NCI-H1436 treated with DMSO at 0.1 percent for 48 hours (cell line): ENCODE data around the gene CAPN14.

ENCODE experiments used
- DNase-seq: peaks from one replicate; lab custom pipeline; 2025; lab: John Stamatoyannopoulos, UW

The CAPN14 gene

GRCh38 chr2:31141443-31142085, 75.8 kb downstream of the CAPN14 start:
- no peak for DNase-seq

GRCh38 chr2:31140151-31140550, 77.2 kb downstream of the CAPN14 start:
- DNase-seq, result no peak

- no peak for DNase-seq
Measured at GRCh38 chr2:31139671-31140070, 77.6 kb downstream of the CAPN14 start.

GRCh38 chr2:31138037-31138962, 79.0 kb downstream of the CAPN14 start, which contains the start of gene GALNT14:
GALNT14 (minus strand) TSS chr2:31138440; CDS start chr2:31138086, 354 bp downstream.
- no peak for DNase-seq

- no peak for DNase-seq
Measured at GRCh38 chr2:31137211-31138036, 79.9 kb downstream of the CAPN14 start.

- no peak for DNase-seq
Measured at GRCh38 chr2:31136732-31137131, 80.6 kb downstream of the CAPN14 start.

GRCh38 chr2:31136000-31136399, 81.3 kb downstream of the CAPN14 start:
- DNase-seq, result no peak

- no peak for DNase-seq
Measured at GRCh38 chr2:31134480-31134879, 82.8 kb downstream of the CAPN14 start.

- DNase-seq, result no peak
Measured at GRCh38 chr2:31132786-31133185, 84.5 kb downstream of the CAPN14 start.

GRCh38 chr2:31131871-31132270, 85.4 kb downstream of the CAPN14 start:
- no peak for DNase-seq

GRCh38 chr2:31129375-31130171, 87.7 kb downstream of the CAPN14 start:
- DNase-seq, result no peak

- no peak for DNase-seq
Measured at GRCh38 chr2:31127931-31128330, 89.4 kb downstream of the CAPN14 start.

- no peak for DNase-seq
Measured at GRCh38 chr2:31125918-31126695, 91.2 kb downstream of the CAPN14 start.

- no peak for DNase-seq
Measured at GRCh38 chr2:31124904-31125303, 92.4 kb downstream of the CAPN14 start.
